Smooth muscle cell (in vitro differentiated cells): ENCODE results near the gene ATP6V1B1. TPM values are rescaled to one million over a fixed set of nuclear protein-coding genes. Genes with fewer than 3 reads are reported as not detected.

ENCODE experiments used
- DNase-seq: peaks from one replicate; lab custom pipeline; 2025; ENCODE audit not compliant: unreplicated experiment; lab: John Stamatoyannopoulos, UW
- H2AFZ ChIP-seq: fragments of 200-600 bp; sonication (generic); 2 replicates; pipeline ENCODE4 v1.6.0; 2016; ENCODE audit warnings: antibody characterized with exemption, low read depth, mild to moderate bottlenecking
- H3F3A ChIP-seq: fragments of 200-600 bp; sonication (generic); 2 replicates; pipeline ENCODE4 v1.6.0; 2017; ENCODE audit warnings: antibody characterized with exemption, low read depth
- H3K27ac ChIP-seq: fragments of 200-600 bp; sonication (generic); 2 replicates; pipeline ENCODE4 v1.5.1; 2016; ENCODE audit warnings: low read depth, mild to moderate bottlenecking
- H3K27me3 ChIP-seq: fragments of 200-600 bp; sonication (generic); 2 replicates; pipeline ENCODE4 v1.6.1; 2016; ENCODE audit warnings: low read depth, mild to moderate bottlenecking
- H3K36me3 ChIP-seq: fragments of 200-600 bp; sonication (generic); 2 replicates; pipeline ENCODE4 v1.5.1; 2016; ENCODE audit warnings: low read depth
- H3K4me1 ChIP-seq: fragments of 200-600 bp; sonication (generic); 2 replicates; pipeline ENCODE4 v1.5.1; 2016; ENCODE audit warnings: low read depth
- H3K4me2 ChIP-seq: fragments of 200-600 bp; sonication (generic); 2 replicates; pipeline ENCODE4 v1.6.0; 2016; ENCODE audit warnings: mild to moderate bottlenecking
- H3K4me3 ChIP-seq: fragments of 200-600 bp; sonication (generic); 2 replicates; pipeline ENCODE4 v1.5.1; 2016; ENCODE audit warnings: mild to moderate bottlenecking
- H3K79me2 ChIP-seq: fragments of 200-600 bp; sonication (generic); 2 replicates; pipeline ENCODE4 v1.6.0; 2016; ENCODE audit warnings: low read depth, mild to moderate bottlenecking
- H3K9ac ChIP-seq: fragments of 200-600 bp; sonication (generic); 2 replicates; pipeline ENCODE4 v1.6.0; 2016; ENCODE audit warnings: low read depth
- H3K9me3 ChIP-seq: fragments of 200-600 bp; sonication (generic); replicated peaks from 2 replicates; pipeline ENCODE4 v1.5.1; 2016; ENCODE audit warnings: low read depth
- H4K20me1 ChIP-seq: fragments of 200-600 bp; sonication (generic); 2 replicates; pipeline ENCODE4 v1.6.0; 2016; ENCODE audit warnings: low read depth
- WGBS: methylation state at CpG from one replicate; pipeline ENCODE4 v1.1.7; 2016; ENCODE audit warnings: low lambda C conversion rate; 5-methylcytosine and 5-hydroxymethylcytosine counted together
- polyA plus RNA-seq: library from polyadenylated mRNA; unstranded; fragments of >200 nt; fragmentation: Nextera tagmentation; extraction: Ambion mirVana; gene quantifications from 2 replicates; pipeline ENCODE4 v1.2.1, GENCODE V29; 2016
- total RNA-seq: library from RNA; depleted of rRNA; stranded (reverse); fragments of >200 nt; gene quantifications from 2 replicates; pipeline ENCODE4 v1.2.3, GENCODE V29; 2014
- TF ChIP-seq, protein P1 (sequence below): fragments of 200-600 bp; sonication (generic); IDR thresholded peaks from 2 replicates; pipeline ENCODE4 v1.5.1; 2017; ENCODE audit warnings: borderline replicate concordance, mild to moderate bottlenecking, antibody characterized with exemption; ENCODE audit not compliant: insufficient read depth, poor library complexity, severe bottlenecking

Gene ATP6V1B1
- total and polyA plus RNA-seq, 2 experiments from 2014 or later = 0.59 TPM; not detected in 1

DNA sequence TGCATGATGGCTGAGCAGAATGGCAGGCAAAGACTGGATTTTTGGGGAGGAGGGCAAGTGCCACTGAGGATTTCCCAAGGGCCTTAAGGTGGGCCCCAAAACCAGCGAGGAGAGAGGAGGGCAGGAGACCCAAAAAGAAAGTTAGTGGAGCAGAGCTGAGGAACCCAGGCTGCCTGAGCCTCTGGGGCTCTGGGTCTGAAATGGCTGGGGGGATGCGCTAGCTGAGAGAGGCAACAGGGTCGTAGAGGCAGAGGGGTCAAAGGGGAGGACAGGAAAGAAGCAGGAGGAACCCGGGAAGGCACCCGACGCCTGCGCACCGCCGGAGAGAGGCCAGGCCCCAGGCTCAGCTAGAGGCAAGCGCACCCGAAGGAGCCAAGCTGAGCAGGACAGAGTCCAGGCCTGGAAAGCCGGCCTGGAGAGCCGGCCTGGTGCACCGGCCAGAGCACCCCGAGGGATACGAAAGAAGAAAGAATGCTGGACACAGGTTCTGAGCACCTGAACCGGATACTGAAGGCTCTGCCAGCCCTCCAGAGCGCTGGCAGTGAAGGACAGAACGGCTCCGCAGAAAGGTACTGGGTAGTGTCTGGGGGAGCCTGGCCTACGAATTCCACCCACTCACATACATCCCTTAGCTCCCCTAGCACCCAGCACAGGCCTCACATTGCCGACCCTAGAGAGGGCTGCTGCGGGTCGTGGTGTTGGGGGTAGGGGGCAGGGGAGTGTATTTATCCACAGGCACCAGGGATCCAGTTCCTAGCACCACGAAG, 39.5 kb upstream of the ATP6V1B1 start:
- Histone ChIP-seq H3K4me1 (no peaks in the 10 kb centered on the region), H3K4me2 (no peak overlapping the region), H3K27ac (no peak overlapping the region), H3K9me3 (no peaks in the 10 kb centered on the region), H3K9ac (no peak overlapping the region), H3F3A (no peaks in the 10 kb centered on the region), H3K4me3 (no peak overlapping the region), H4K20me1 (no peaks in the 10 kb centered on the region), H3K36me3 (no peaks in the 10 kb centered on the region), H2AFZ (no peak overlapping the region), H3K27me3 (peaks cover 99% of the 10 kb centered on the region), H3K79me2 (no peaks in the 10 kb centered on the region)
- DNase-seq = no peak
- WGBS = 22% methylated on average over 24 of the region's 25 CpGs
- TF ChIP-seq, protein P1, sequence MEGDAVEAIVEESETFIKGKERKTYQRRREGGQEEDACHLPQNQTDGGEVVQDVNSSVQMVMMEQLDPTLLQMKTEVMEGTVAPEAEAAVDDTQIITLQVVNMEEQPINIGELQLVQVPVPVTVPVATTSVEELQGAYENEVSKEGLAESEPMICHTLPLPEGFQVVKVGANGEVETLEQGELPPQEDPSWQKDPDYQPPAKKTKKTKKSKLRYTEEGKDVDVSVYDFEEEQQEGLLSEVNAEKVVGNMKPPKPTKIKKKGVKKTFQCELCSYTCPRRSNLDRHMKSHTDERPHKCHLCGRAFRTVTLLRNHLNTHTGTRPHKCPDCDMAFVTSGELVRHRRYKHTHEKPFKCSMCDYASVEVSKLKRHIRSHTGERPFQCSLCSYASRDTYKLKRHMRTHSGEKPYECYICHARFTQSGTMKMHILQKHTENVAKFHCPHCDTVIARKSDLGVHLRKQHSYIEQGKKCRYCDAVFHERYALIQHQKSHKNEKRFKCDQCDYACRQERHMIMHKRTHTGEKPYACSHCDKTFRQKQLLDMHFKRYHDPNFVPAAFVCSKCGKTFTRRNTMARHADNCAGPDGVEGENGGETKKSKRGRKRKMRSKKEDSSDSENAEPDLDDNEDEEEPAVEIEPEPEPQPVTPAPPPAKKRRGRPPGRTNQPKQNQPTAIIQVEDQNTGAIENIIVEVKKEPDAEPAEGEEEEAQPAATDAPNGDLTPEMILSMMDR = no peak

DNA sequence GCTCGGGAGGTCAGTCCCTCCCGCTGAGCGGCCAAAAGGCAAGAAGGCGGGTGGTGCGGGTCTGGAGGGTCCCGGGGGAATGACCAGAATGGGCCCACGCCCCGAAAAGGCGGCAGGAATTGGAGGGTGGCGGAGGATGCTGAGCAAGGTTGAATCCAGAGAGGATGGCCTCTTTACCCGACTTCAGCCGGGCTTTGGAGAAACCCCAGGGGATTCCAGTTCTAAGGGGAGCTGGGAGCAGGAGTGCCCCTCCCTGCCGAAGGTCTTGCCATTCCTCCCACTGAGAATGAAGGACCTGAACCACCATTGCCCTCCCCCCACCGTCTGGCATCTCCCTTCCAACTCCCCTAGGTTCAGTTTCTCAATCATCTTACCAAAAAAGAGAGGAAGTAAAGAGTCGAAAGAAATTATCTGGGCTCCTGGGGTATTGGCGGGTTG, 38.9 kb upstream of the ATP6V1B1 start:
- H3K9me3 ChIP-seq = no peaks in the 10 kb centered on the region
- H3K4me1 ChIP-seq = peaks cover 2% of the 10 kb centered on the region
- H3F3A ChIP-seq = no peaks in the 10 kb centered on the region
- H3K4me3 ChIP-seq = no peak overlapping the region
- no peak for DNase-seq
- no peak overlapping the region for H3K9ac ChIP-seq
- H4K20me1 ChIP-seq = no peaks in the 10 kb centered on the region
- H3K79me2 ChIP-seq = no peaks in the 10 kb centered on the region
- 4% methylated on average over 15 of the region's 16 CpGs for WGBS
- H3K36me3 ChIP-seq = no peaks in the 10 kb centered on the region
- H2AFZ ChIP-seq = no peak overlapping the region
- no peak overlapping the region for H3K27ac ChIP-seq
- TF ChIP-seq, protein P1 = no peak
- peaks cover 97% of the 10 kb centered on the region for H3K27me3 ChIP-seq
- no peak overlapping the region for H3K4me2 ChIP-seq

DNA sequence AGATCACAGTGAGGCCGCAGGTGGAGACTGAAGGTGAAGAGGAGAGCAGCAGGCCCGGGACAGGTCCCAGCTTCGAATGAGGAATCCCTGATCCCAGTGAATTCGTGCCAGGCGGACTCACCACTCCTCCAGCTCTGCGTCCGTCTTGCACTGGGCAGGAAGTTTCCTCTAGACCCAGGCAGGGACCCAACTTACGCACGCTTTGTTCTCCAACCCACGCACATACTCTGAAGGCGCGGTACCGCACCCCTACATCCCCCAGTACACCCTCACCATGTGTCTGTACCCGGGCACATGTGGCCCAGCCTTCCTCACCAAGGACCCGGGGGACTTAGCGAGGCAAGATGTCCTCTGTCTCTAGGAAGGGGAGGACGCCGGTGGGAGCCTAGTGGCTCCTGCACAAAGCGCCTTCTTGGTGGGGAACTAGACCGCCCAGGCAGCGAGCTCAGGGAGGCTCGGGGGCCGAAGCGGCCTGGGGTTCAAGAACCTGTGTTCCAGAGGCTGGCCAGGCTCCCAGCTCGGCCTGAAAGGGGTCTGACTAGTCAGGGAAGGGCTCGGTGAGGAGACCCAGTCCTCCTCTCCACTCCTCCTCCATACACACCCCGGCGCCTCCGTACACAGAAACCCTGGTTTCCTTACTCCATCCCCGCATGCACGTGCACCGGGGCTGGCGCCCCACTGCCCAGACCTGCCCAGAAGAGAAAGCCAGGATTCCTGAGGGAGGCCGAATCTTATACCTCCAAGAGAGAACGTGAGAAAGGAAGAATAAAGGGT, 38.3 kb upstream of the ATP6V1B1 start:
- H3K79me2 ChIP-seq = no peaks in the 10 kb centered on the region
- H2AFZ ChIP-seq = no peak overlapping the region
- H3K36me3 ChIP-seq = no peaks in the 10 kb centered on the region
- peaks cover 4% of the 10 kb centered on the region for H4K20me1 ChIP-seq
- no peaks in the 10 kb centered on the region for H3F3A ChIP-seq
- TF ChIP-seq, protein P1 = no peak
- H3K27me3 ChIP-seq = peaks cover 97% of the 10 kb centered on the region
- H3K4me2 ChIP-seq = no peak overlapping the region
- 12% methylated on average over 35 of the region's 35 CpGs for WGBS
- DNase-seq = no peak
- H3K4me3 ChIP-seq = no peak overlapping the region
- H3K27ac ChIP-seq = no peak overlapping the region
- peaks cover 4% of the 10 kb centered on the region for H3K4me1 ChIP-seq
- H3K9ac ChIP-seq = no peak overlapping the region
- no peaks in the 10 kb centered on the region for H3K9me3 ChIP-seq
